Left ventricle myocardium inferior (tissue), 1 donor: ENCODE results near the gene CCDC141. TPM values are rescaled to one million over a fixed set of nuclear protein-coding genes. Genes with fewer than 3 reads are reported as not detected.
A peak's percentile ranks its signal among the peaks of the same experiment; 100 is the strongest.

ENCODE experiments used
- DNase-seq: peaks from one replicate; pipeline ENCODE4 v3.0.0-alpha.2; 2020
- H3K27ac ChIP-seq: fragments of 200-600 bp; replicated peaks from 2 replicates; pipeline ENCODE4 v1.8.0; 2021
- H3K27me3 ChIP-seq: fragments of 200-600 bp; 2 replicates; pipeline ENCODE4 v1.8.0; 2021; ENCODE audit warnings: low read depth
- H3K36me3 ChIP-seq: fragments of 200-600 bp; 2 replicates; pipeline ENCODE4 v1.8.0; 2021
- H3K4me1 ChIP-seq: fragments of 200-600 bp; 2 replicates; pipeline ENCODE4 v1.8.0; 2021
- H3K4me3 ChIP-seq: fragments of 200-600 bp; 2 replicates; pipeline ENCODE4 v1.8.0; 2021; ENCODE audit warnings: mild to moderate bottlenecking, moderate library complexity
- H3K9me3 ChIP-seq: fragments of 200-600 bp; replicated peaks from 2 replicates; pipeline ENCODE4 v1.8.0; 2021
- intact Hi-C: fragments of 100-400 bp; cut with micrococcal nuclease; formaldehyde crosslinking; loops from one replicate; pipeline ENCODE4 v1.11.0; 2022
- total RNA-seq: library from RNA; stranded (reverse); fragmentation: NEBNext Ultra II Directional; extraction: Animal tissue kit (Norgen Biotek cat#: 25700); gene quantifications from one replicate; pipeline ENCODE4 v1.2.1, GENCODE V29; 2021
- TF ChIP-seq, protein P1 (sequence below): fragments of 200-600 bp; IDR thresholded peaks from 2 replicates; pipeline ENCODE4 v1.8.0; 2021; ENCODE audit warnings: antibody characterized with exemption, mild to moderate bottlenecking, borderline replicate concordance
- donor health status: DM: no; HTN: yes; CAD: no; lungs with severe emphysema.

Gene CCDC141
- total RNA-seq, 1 donor from 2014 or later, result 208 TPM

- TF ChIP-seq, protein P1, sequence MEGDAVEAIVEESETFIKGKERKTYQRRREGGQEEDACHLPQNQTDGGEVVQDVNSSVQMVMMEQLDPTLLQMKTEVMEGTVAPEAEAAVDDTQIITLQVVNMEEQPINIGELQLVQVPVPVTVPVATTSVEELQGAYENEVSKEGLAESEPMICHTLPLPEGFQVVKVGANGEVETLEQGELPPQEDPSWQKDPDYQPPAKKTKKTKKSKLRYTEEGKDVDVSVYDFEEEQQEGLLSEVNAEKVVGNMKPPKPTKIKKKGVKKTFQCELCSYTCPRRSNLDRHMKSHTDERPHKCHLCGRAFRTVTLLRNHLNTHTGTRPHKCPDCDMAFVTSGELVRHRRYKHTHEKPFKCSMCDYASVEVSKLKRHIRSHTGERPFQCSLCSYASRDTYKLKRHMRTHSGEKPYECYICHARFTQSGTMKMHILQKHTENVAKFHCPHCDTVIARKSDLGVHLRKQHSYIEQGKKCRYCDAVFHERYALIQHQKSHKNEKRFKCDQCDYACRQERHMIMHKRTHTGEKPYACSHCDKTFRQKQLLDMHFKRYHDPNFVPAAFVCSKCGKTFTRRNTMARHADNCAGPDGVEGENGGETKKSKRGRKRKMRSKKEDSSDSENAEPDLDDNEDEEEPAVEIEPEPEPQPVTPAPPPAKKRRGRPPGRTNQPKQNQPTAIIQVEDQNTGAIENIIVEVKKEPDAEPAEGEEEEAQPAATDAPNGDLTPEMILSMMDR, result no peak
- no peaks in the 10 kb centered on the region for H3K9me3 ChIP-seq
- no peak for DNase-seq
- peaks cover 50% of the 10 kb centered on the region for H3K4me1 ChIP-seq
- intact Hi-C loops, result no loop called here
- H3K4me3 ChIP-seq, result peak overlapping the region; percentile 29
- peak overlapping the region; percentile 73 for H3K27ac ChIP-seq
- H3K36me3 ChIP-seq, result peaks cover 7% of the 10 kb centered on the region
- no peaks in the 10 kb centered on the region for H3K27me3 ChIP-seq
Measured at GRCh38 chr2:178909507-178909906, 140.4 kb downstream of the CCDC141 start.

GRCh38 chr2:178908810-178909209 lies 141.1 kb downstream of the CCDC141 start:
- no peak overlapping the region for H3K4me3 ChIP-seq
- TF ChIP-seq, protein P1, result no peak
- H3K36me3 ChIP-seq, result peaks cover 7% of the 10 kb centered on the region
- H3K4me1 ChIP-seq, result peaks cover 43% of the 10 kb centered on the region
- no peaks in the 10 kb centered on the region for H3K27me3 ChIP-seq
- DNase-seq, result no peak
- intact Hi-C loops, result no loop called here
- no peaks in the 10 kb centered on the region for H3K9me3 ChIP-seq
- peak overlapping the region; percentile 73 for H3K27ac ChIP-seq

DNA sequence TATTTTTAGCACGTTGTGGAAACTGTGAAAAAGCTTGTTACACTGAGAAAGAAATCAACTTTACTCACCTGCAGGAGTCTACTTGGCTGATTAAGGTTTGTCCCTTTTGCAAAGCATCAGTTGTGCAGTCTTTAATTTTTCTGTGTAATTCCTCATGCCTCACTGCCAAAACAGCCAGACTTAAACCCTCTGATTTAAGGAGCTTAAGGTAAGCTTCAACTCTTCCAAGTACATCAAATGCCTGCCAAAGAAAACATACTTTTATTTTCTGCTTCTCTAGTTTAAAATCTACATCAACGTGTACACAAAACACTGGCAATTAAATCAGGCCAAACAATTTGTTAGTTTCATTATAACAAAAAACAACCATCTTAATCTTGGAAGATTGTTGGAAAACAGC lies 144.7 kb downstream of the CCDC141 start:
- DNase-seq, result no peak
- TF ChIP-seq, protein P1, result no peak
- H3K27ac ChIP-seq, result no peak overlapping the region
- no peaks in the 10 kb centered on the region for H3K27me3 ChIP-seq
- H3K4me3 ChIP-seq, result no peak overlapping the region
- H3K9me3 ChIP-seq, result no peaks in the 10 kb centered on the region
- intact Hi-C loops, result no loop called here
- H3K4me1 ChIP-seq, result peaks cover 22% of the 10 kb centered on the region
- peaks cover 7% of the 10 kb centered on the region for H3K36me3 ChIP-seq

DNA sequence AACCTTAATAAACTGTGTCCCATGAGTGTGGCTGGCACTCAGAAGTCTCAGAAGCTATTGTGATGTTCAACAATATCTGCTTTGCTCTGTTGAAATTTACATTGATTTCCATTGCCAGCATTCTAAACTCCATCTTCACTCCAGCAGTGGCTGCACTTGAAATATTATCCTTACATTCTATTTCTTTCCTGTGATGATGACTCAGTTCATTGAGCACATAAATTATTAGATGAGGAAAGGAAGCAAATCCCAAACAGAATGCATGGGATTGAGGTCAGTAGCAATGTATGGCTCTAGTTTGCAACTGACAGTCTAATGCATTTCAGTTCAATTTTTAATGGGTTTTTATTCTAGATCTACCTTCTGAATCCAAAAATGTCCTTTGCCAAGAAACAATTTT lies 150.3 kb downstream of the CCDC141 start:
- Histone ChIP-seq H3K4me1 (peaks cover 35% of the 10 kb centered on the region), H3K4me3 (no peak overlapping the region), H3K27ac (no peak overlapping the region), H3K27me3 (no peaks in the 10 kb centered on the region), H3K9me3 (no peaks in the 10 kb centered on the region), H3K36me3 (peaks cover under 1% of the 10 kb centered on the region)
- TF ChIP-seq, protein P1, result no peak
- intact Hi-C loops, result no loop called here
- no peak for DNase-seq

GRCh38 chr2:178895872-178896271 lies 154.1 kb downstream of the CCDC141 start:
- peak overlapping the region; percentile 36 for H3K27ac ChIP-seq
- no peak for DNase-seq
- intact Hi-C loops, result no loop called here

More at GRCh38 chr2:178895872-178896271, 154.1 kb downstream of the CCDC141 start:
- no peaks in the 10 kb centered on the region for H3K36me3 ChIP-seq
- peaks cover 63% of the 10 kb centered on the region for H3K4me1 ChIP-seq
- no peaks in the 10 kb centered on the region for H3K27me3 ChIP-seq
- H3K9me3 ChIP-seq, result no peaks in the 10 kb centered on the region
- TF ChIP-seq, protein P1, result no peak
- H3K4me3 ChIP-seq, result no peak overlapping the region
